PC-9 (cell line): Measurements from ENCODE around the gene SYMPK. TPM values are rescaled to one million over a fixed set of nuclear protein-coding genes. Genes with fewer than 3 reads are reported as not detected.

Source experiments
- BruUV-seq: library from RNA; stranded (reverse); fragments of 400-500 nt; replicated peaks from 2 replicates; lab custom pipeline; 2021; lab: Mats Ljungman, UMichigan
- CTCF ChIA-PET: fragments of 300-600 bp; sonication (Branson Sonifier 250); formaldehyde crosslinking; loops from one replicate; lab custom pipeline; 2022; ENCODE audit warnings: antibody characterized with exemption; lab: Charles Lee
- POLR2A ChIA-PET: fragments of 300-600 bp; sonication (Branson Sonifier 250); formaldehyde crosslinking; loops from one replicate; lab custom pipeline; 2022; ENCODE audit warnings: antibody characterized with exemption; ENCODE audit not compliant: unreplicated experiment; lab: Charles Lee
- DNase-seq, 2 experiments: peaks; one replicate each; pipeline versions ENCODE4 v3.0.0 to v3.0.0-alpha.2; 2015 to 2022; ENCODE audit warnings: mixed read lengths in 1 of 2
- H2AFZ ChIP-seq: fragments of 200-600 bp; sonication (generic); 2 replicates; pipeline ENCODE4 v1.8.1; 2017; ENCODE audit warnings: antibody characterized with exemption
- H3F3A ChIP-seq: fragments of 200-600 bp; sonication (generic); 2 replicates; pipeline ENCODE4 v1.8.1; 2017; ENCODE audit warnings: antibody characterized with exemption, mild to moderate bottlenecking, low read depth; ENCODE audit not compliant: insufficient read depth
- H3K27ac ChIP-seq: fragments of 200-600 bp; sonication (generic); 2 replicates; pipeline ENCODE4 v1.6.1; 2016; ENCODE audit warnings: mixed run types
- H3K27me3 ChIP-seq: fragments of 200-600 bp; sonication (generic); 2 replicates; pipeline ENCODE4 v1.6.1; 2016; ENCODE audit warnings: low read depth, mixed run types; ENCODE audit not compliant: insufficient read depth
- H3K36me3 ChIP-seq: fragments of 200-600 bp; sonication (generic); 2 replicates; pipeline ENCODE4 v1.6.1; 2016; ENCODE audit warnings: low read depth, mixed run types
- H3K4me1 ChIP-seq: fragments of 200-600 bp; sonication (generic); replicated peaks from 2 replicates; pipeline ENCODE4 v1.6.1; 2016; ENCODE audit warnings: mixed run types; ENCODE audit not compliant: insufficient read depth
- H3K4me2 ChIP-seq: fragments of 200-600 bp; sonication (generic); 2 replicates; pipeline ENCODE4 v1.6.1; 2017; ENCODE audit warnings: mixed run types
- H3K4me3 ChIP-seq: fragments of 200-600 bp; sonication (generic); 2 replicates; pipeline ENCODE4 v1.6.1; 2016; ENCODE audit warnings: mixed run types
- H3K79me2 ChIP-seq: fragments of 200-600 bp; sonication (generic); 2 replicates; pipeline ENCODE4 v1.6.1; 2017; ENCODE audit warnings: low read depth, mixed run types
- H3K9me2 ChIP-seq: fragments of 200-600 bp; sonication (generic); 2 replicates; pipeline ENCODE4 v1.8.1; 2017; ENCODE audit warnings: mild to moderate bottlenecking; ENCODE audit not compliant: insufficient read depth
- H3K9me3 ChIP-seq: fragments of 200-600 bp; sonication (generic); 2 replicates; pipeline ENCODE4 v1.8.1; 2016; ENCODE audit warnings: low read depth; ENCODE audit not compliant: insufficient read depth
- H4K20me1 ChIP-seq: fragments of 200-600 bp; sonication (generic); 2 replicates; pipeline ENCODE4 v1.8.1; 2017; ENCODE audit not compliant: insufficient read depth
- CTCF ChIP-seq: fragments of 200-600 bp; sonication (generic); conservative IDR thresholded peaks from 2 replicates; pipeline ENCODE4 v1.6.1; 2017; ENCODE audit warnings: mixed run types, antibody characterized with exemption, mild to moderate bottlenecking, moderate library complexity
- EZH2 ChIP-seq: fragments of 200-600 bp; sonication (generic); IDR thresholded peaks from 2 replicates; pipeline ENCODE4 v1.8.0; 2017; ENCODE audit warnings: antibody characterized with exemption, low read depth
- intact Hi-C: fragments of 100-400 bp; cut with micrococcal nuclease; formaldehyde crosslinking; loops from one replicate; pipeline ENCODE4 v1.10.0; 2022; ENCODE audit not compliant: unreplicated experiment
- total RNA-seq: library from RNA; stranded (reverse); gene quantifications from 2 replicates; pipeline ENCODE4 v1.2.3, GENCODE V29; 2021

Gene SYMPK
- total RNA-seq, 1 experiment from 2014 or later = 85.5 TPM

DNA sequence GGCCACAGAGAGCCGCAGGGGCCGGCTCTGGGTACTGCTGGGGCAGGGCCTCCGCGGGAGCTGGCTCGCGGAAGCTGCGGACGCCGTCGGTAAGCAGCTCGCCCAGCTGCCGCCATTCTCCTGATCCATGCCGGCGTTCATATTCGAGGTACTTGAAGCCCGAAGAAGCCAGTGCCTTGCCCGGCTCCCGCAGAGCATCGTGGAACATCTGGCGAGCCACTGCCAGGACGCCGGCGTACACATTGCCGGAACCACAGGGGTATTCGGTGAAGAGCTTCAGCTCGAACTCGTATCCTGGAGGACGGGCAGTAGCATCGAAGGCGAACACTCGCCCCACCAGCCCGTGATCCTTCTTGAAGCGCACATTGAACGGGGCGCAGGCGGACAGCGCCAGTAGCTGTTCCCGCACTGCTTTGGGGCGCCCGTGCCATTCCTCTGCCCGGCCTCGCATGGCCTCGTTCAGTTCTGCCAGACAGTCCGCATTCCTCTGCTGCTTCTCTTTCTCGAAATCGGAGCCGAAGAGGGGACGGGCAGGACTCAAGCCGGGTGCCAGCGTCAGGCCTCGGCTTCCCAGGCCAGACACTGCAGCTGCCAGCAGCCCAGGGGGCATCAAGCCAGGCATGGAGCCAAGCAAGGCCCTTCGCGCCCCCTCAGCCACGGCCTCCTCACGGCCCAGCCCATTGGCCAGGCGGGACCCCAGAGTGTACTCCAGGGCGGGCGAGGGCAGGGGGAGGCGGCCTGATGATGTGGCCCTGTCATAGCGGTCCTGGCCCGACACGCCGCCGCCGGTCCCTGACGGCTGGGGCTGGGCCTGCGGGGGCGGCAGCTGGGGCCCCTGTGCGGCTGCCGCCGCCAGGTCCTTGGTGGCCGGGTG is 22.0 kb upstream of the SYMPK start:
- H3K27ac ChIP-seq = peak overlapping the region; percentile 16; the same call in 1 of the 2 replicates
- H3F3A ChIP-seq = peaks cover 40% of the 10 kb centered on the region
- H3K4me2 ChIP-seq = peak overlapping the region; percentile 80
- CTCF ChIA-PET = interaction anchor here (0.6 kb wide), 1 partner anchor 38 kb away, joined by 4 read pairs; no protein-coding TSS in a partner anchor
- intact Hi-C loops = loop anchor here (5.0 kb wide), 2 partner anchors 118 to 132 kb away; partner anchors contain the start of gene SIX5
- peak; percentile 21 to 26 for DNase-seq
- TF ChIP-seq CTCF = no peak
- TF ChIP-seq EZH2 = no peak
- H3K36me3 ChIP-seq = no peaks in the 10 kb centered on the region
- H3K79me2 ChIP-seq = peaks cover 23% of the 10 kb centered on the region
- H3K27me3 ChIP-seq = no peaks in the 10 kb centered on the region
- BruUV-seq = TSS peak; percentile 34
- peaks cover 18% of the 10 kb centered on the region for H3K4me1 ChIP-seq
- H2AFZ ChIP-seq = peak overlapping the region; percentile 92; the same call in 1 of the 2 replicates
- H3K9me3 ChIP-seq = no peaks in the 10 kb centered on the region
- POLR2A ChIA-PET = no interaction called here
- peak overlapping the region; percentile 75 for H3K4me3 ChIP-seq
- H3K9me2 ChIP-seq = no peaks in the 10 kb centered on the region
- H4K20me1 ChIP-seq = peaks cover 32% of the 10 kb centered on the region

- H3K4me1 ChIP-seq = peaks cover 18% of the 10 kb centered on the region
- no peaks in the 10 kb centered on the region for H3K9me3 ChIP-seq
- TF ChIP-seq EZH2 = no peak
- no peak for TF ChIP-seq CTCF
- H3K4me2 ChIP-seq = peak overlapping the region; percentile 80
- H3K36me3 ChIP-seq = no peaks in the 10 kb centered on the region
- no peak for DNase-seq
- ChIA-PET CTCF (interaction anchor here (0.5 to 0.6 kb wide), 3 partner anchors 37 to 378 kb away, joined by 3 to 4 read pairs (median 3); no protein-coding TSS in a partner anchor), POLR2A (no interaction called here)
- peaks cover 31% of the 10 kb centered on the region for H3F3A ChIP-seq
- H3K27me3 ChIP-seq = no peaks in the 10 kb centered on the region
- peaks cover 23% of the 10 kb centered on the region for H3K79me2 ChIP-seq
- H4K20me1 ChIP-seq = peaks cover 32% of the 10 kb centered on the region
- H3K4me3 ChIP-seq = peak overlapping the region; percentile 75; the same call in 1 of the 2 replicates
- intact Hi-C loops = loop anchor here (1.0 to 5.0 kb wide), 3 partner anchors 67 to 133 kb away; partner anchors contain the start of gene SIX5
- BruUV-seq = no TSS peak
- H3K9me2 ChIP-seq = no peaks in the 10 kb centered on the region
- H3K27ac ChIP-seq = no peak overlapping the region
- no peak overlapping the region for H2AFZ ChIP-seq
Measured at GRCh38 chr19:45883881-45884681, 21.1 kb upstream of the SYMPK start.

DNA sequence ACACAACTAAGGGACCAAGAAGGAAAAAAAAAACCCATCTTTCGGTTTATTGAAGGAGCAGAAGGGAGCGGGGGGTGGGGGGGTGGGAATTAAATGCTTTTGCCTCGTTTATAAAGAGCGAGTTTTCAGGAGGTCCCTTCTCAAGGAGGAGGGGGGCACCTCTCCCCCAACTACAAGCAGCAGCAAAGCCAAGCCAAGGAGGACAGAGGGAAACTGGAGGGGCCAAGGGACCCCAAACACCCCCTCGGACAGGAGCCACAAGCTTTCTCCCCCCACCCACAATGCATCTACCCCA is 20.6 kb upstream of the SYMPK start:
- Histone ChIP-seq H3K4me3 (no peak overlapping the region; the same call in 1 of the 2 replicates), H3F3A (peaks cover 35% of the 10 kb centered on the region), H3K27ac (no peak overlapping the region), H3K9me3 (no peaks in the 10 kb centered on the region), H2AFZ (no peak overlapping the region), H3K27me3 (no peaks in the 10 kb centered on the region), H4K20me1 (peaks cover 32% of the 10 kb centered on the region), H3K4me2 (peak overlapping the region; percentile 51), H3K4me1 (peaks cover 20% of the 10 kb centered on the region), H3K36me3 (no peaks in the 10 kb centered on the region), H3K79me2 (peaks cover 23% of the 10 kb centered on the region), H3K9me2 (no peaks in the 10 kb centered on the region)
- ChIA-PET CTCF (interaction anchor here (0.5 to 0.6 kb wide), 2 partner anchors 92 to 377 kb away, joined by 3 read pairs; no protein-coding TSS in a partner anchor), POLR2A (no interaction called here)
- intact Hi-C loops = loop anchor here (1.0 to 5.0 kb wide), 3 partner anchors 66 to 134 kb away; partner anchors contain the start of gene SIX5
- DNase-seq = no peak
- TF ChIP-seq EZH2 (no peak), CTCF (peak; percentile 51; the same call in 1 of the 2 replicates)
- no TSS peak for BruUV-seq
